AG20443 (cell line): ENCODE data around the gene GRHL1.

ENCODE experiments used
- DNase-seq: peaks from one replicate; pipeline ENCODE4 v3.0.0; 2012; ENCODE audit warnings: low spot score, mixed read lengths

Gene GRHL1

DNA sequence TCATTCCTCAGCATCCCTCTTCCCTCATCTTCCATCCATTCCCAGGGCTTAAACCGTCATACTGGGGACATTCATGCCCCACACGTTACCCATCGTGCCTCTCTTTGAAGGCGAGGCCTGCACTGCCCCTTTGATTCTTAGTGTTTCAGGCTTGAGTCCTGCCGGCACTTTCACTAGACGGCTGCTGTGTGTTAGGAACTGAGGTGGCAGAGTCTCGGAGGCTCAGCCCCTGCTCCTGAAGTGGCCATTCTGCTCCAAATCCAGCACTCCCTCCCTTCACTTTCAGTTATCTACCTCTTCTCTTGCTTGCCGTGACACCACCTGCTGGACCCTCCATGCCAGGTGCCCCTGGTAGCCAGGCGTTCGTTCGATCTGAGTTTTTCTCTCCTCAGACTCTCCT, 43.0 kb downstream of the GRHL1 start:
- no peak for DNase-seq

DNA sequence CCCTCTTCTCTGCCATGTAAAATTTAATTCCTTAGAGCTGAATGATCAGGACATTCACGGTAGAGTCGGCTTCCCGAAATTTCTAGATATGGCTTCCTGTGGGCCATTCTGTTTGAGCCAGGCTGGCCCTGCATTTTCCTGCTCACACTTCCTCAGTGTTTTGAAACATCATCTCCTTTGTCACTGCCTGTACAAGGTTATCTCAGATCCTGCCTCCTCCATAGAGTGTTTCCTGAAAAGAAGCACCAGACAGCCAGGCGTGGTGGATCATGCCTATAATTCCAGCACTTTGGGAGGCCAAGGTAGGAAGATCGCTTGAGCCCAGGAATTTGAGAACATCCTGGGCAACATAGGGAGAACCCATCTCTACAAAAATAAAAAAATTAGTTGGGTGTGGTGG, 43.6 kb downstream of the GRHL1 start:
- no peak for DNase-seq

DNA sequence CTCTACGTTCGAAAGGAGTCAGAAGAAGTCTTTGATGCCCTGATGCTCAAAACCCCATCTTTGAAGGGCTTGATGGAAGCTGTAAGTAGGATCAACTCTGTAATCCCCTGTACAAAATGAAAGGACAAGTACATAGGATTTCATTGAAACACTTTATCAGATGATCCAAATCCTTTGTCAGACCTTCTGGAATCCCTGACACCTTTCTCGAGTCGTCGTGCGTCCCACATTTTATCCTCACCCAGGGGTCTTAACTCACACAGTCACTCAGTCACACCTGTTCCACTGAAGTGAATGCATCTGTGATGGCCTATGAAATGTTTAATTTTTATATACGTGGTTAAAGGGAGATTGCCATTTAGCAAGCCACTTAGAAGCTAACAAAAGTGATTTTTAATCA, 44.8 kb downstream of the GRHL1 start:
- no peak for DNase-seq

DNA sequence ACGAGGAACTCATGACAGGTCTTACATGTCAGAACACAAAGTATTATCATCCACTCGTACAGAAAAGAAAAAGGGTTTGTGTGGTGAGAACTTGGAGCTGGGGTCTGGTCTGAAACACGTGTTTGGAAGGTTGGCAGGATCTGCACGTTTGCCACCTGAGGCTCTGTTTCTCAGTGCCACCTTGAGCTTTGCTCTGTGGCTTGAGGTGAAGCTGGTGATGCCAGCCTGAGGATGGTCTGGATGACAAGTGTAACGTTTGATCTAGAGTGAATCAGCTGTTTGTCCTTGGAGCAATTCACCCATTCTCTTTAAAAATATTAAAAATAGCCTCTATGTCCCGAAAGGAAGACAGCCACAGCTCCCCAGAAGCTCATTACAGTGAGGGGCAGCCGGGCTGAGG, 46.4 kb downstream of the GRHL1 start:
- no peak for DNase-seq

GRCh38 chr2:9998916-9999654, 47.6 kb downstream of the GRHL1 start:
- DNase-seq, result no peak

GRCh38 chr2:9999693-10000092, 48.2 kb downstream of the GRHL1 start:
- no peak for DNase-seq

DNA sequence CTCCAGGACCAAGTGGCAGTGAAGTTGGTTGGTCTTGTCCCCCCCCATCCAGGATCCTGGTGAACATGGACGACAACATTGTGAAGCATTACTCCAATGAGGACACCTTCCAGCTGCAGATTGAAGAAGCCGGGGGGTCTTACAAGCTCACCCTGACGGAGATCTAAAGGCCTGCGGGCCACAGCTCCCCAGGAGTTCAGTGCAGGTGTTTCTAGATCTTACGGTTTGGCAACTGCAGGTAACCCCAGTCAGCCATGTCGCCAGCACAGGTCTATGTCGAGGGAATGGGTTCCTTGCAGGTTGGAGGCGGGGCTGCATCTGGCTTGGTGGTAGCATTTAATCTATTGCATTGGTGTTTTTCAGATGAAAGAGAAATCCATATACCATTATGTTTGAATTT, 49.0 kb downstream of the GRHL1 start:
- DNase-seq, result no peak

DNA sequence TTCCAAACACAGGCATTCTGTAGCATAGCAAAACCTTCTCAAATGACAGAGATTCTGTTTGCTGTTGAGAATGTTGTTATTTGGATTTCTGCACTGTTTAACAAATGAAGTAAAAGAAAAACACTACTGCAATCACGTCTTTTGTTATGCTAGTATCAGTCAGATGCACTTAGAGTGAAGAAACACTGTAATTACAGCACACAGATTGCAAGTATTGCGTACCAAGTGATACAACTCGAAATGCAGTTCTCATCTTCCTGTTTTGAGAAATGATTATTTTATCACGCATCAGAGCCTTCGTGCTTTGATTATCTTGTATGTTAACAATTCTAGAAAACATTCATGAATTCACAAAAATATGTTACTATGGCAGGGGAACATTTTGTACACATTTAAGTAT, 50.1 kb downstream of the GRHL1 start:
- no peak for DNase-seq

GRCh38 chr2:10002109-10002508, 50.6 kb downstream of the GRHL1 start:
- no peak for DNase-seq

- no peak for DNase-seq
Observed at GRCh38 chr2:10002681-10003080, 51.2 kb downstream of the GRHL1 start.

DNA sequence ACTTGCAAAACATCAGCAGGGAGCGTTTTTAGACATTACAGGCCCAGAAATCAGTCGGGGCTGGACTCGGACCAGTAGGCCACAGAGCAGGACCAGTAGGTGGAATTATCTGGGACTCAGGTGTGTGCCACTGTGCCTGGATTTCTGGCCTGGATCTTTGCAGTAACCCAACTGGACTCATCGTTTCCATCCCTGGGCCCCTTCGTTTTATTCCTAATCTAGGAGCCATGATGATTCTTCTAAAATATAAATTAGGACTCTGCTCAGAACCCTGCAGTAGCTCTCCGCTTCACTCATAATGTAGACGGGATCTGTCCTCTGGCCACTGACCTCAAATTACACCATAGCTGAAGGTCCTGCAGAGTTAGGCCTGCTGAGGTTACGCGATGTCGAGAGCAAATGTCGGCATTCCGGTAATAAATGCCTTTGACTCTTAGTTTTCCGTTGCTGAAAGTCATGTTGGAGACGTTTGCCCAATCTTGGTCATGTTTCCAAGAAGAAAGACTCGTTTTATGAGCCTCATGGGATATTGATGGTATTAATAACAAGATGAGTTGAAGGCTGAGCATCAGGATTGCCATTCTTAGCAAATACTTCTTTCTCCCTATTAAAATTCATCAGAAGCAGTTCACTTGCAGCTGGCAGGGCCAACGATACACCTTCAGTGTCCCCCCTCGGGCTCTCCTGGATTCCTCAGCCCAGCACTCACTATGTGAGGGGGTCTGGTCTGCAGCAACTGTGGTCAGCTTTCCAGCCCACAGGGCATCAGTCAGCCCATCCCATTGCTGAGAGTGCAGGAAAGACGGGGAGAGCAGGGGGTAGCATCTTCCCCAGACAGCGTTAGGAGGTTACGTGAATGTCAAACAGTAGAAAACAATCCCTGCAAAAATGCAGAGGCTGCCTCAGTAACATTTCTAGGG, 52.0 kb downstream of the GRHL1 start:
- DNase-seq, result no peak

DNA sequence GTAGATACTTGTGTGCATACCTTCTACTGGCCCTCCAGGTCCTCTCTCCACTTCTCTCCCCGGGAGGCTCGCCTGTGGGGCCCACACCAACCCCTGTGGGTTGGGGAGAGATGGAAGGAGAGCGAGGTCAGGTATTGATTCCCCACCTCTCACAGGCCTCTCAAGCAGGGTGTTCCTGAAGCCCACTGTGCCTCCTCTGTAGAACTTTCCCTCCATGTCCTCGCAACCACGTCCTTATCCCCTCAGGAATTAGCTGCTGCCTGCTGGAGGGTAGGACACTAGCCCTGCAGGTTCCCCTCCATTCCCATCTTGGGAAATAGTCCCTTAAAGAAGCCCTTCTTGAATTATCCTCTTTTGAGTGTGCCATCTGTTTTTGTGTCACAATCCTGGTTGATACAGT, 52.9 kb downstream of the GRHL1 start:
- DNase-seq, result no peak

DNA sequence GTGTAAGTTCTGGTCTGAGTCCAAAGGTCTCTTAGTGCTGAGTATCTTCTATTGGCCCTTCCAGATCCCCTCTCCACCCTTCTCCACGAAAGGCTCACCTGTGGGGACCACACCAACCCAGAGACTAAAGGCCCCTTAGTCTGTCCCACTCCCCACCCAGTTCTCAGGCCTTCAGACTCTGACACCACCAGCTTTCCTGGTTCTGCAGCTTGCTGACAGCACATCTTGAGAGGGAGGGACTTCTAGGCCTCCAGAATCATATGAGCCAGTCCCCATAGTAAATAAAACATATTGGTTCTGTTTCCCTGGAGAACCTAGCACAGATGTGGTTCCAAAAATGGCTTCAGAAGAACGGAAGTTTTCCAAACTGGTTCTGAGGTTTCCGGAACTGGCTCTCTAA, 53.3 kb downstream of the GRHL1 start:
- no peak for DNase-seq

- DNase-seq, result no peak
Observed at GRCh38 chr2:10005461-10006235, 54.2 kb downstream of the GRHL1 start.

DNA sequence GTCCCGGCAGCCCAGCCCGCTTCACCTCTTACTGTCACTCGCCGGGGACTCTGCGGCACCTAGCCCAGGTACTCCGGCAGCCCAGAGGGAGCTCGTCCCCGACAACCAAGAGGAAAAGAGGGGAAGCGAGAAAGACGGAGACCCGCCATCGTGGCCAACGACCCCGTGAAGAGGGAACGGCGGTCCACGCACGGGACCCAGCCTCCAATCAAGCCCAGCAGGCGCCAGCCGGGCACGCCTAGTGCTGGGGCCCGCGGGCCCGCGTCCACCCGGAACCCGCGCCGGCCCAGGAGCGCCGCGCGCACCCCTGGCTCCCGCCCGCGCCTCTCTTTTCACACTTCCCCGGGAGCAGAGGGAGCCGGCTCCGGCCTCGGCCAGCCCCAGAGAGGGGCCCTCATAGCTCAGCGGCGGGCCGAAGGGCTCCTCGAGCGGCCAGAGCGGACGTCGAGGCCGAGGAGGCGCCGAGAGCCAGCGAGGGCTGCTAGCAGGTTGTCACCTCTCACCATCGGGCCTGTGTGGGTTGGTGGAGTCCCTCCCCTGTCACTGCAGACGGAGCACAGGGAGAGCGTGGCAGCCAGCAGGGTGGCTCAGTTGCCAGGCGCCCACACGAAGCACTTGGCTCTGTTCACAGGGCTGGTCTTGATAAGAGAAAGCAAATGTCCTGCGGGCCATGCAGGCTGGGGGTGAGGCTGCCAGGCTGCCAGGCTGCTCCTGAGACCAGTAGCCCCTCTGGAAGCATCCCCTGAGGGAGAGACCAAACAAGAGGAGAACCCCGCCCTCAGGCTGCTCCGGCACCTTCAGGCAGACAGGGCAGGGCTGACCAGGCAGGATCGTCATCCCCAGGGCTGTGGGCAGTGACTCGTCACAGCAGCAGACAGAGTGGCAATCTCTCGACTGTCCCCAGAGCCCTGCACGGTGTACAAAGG, 55.0 kb downstream of the GRHL1 start:
- DNase-seq, result peak; percentile 55

DNA sequence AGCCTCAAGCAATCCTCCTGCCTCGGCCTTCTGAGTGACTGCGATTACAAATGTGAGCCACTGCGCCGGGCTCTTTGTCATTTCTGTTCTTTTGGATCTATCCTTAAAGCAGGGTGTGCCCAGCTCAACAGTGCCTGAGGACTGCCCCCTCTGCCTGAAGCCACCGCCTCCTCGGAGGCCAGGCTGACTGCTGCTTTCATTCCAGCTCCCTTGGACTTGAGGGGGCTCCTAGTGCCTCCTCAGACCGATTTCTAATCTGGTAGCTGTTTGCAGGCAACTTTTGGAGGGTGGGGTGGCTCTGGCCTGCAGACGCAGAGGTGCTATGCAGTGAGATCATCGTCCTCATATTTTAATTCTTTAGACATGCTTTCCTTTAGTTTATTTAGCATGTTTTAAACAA, 55.9 kb downstream of the GRHL1 start:
- peak; percentile 77 for DNase-seq

GRCh38 chr2:10007921-10008808, 56.7 kb downstream of the GRHL1 start:
- DNase-seq, result no peak

- DNase-seq, result no peak
Observed at GRCh38 chr2:10008809-10009176, 57.3 kb downstream of the GRHL1 start.

DNA sequence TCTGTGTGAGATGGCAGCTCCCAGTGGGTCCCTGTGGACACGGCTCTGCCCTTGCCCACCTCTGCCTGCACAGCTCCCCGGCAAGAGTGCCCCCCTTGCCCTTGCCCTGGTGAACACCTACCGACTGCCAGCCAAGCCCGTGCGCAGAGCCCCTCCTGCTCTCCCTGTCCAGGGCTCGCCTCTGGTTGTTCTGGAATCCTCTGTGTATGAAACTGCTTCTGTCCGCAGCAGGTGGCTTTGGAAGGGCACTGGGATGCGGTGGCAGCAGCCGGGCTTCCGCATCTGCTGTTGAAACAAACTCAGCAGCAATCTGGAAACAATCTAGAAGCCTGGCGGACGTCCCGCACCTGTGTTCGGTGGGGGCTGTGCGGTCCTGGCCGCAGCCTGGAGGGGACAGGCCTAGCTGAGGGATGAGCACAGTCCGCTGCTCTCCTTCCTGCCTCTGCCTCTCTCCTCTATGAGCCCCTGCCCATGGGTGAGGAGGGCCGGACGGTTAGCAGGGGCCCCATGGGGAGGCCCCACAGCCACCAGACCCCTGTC, 57.8 kb downstream of the GRHL1 start:
- DNase-seq, result no peak
